ENCODE results near the gene VIPAS39. TPM values are rescaled to one million over a fixed set of nuclear protein-coding genes. Genes with fewer than 3 reads are reported as not detected.

Gene VIPAS39
- total RNA-seq, 2 donors from 2014 or later, result 14.7 to 21.5 TPM

Other genes starting within 250 kb of the VIPAS39 start
- gene NGB, start 186.4 kb downstream of the VIPAS39 start, total RNA-seq, result not detected
- gene POMT2, start 136.7 kb downstream of the VIPAS39 start, total RNA-seq, result 10 to 100 TPM; 15.5 to 18.0 TPM
- gene GSTZ1, start 136.6 kb downstream of the VIPAS39 start, total RNA-seq, result 10 to 100 TPM; 13.9 to 22.2 TPM
- 10 to 100 TPM; 15.2 to 32.9 TPM for gene TMED8, start 80.5 kb downstream of the VIPAS39 start, total RNA-seq
- under 1 TPM; 0.20 to 0.27 TPM for gene SAMD15, start 80.2 kb downstream of the VIPAS39 start, total RNA-seq
- under 1 TPM; 0.47 to 0.87 TPM for gene NOXRED1, start 34.1 kb downstream of the VIPAS39 start, total RNA-seq
- gene AHSA1, start 492 bp upstream of the VIPAS39 start, total RNA-seq, result 100 to 1,000 TPM; 192 to 295 TPM
- 1 to 10 TPM in 1 of 2 donors, not detected in 1; 1.0 TPM for gene ISM2, start 41.2 kb upstream of the VIPAS39 start, total RNA-seq
- 10 to 100 TPM; 18.8 to 25.8 TPM for gene SPTLC2, start 159.0 kb upstream of the VIPAS39 start, total RNA-seq